ENCODE results near the gene ACAP1.

DNA sequence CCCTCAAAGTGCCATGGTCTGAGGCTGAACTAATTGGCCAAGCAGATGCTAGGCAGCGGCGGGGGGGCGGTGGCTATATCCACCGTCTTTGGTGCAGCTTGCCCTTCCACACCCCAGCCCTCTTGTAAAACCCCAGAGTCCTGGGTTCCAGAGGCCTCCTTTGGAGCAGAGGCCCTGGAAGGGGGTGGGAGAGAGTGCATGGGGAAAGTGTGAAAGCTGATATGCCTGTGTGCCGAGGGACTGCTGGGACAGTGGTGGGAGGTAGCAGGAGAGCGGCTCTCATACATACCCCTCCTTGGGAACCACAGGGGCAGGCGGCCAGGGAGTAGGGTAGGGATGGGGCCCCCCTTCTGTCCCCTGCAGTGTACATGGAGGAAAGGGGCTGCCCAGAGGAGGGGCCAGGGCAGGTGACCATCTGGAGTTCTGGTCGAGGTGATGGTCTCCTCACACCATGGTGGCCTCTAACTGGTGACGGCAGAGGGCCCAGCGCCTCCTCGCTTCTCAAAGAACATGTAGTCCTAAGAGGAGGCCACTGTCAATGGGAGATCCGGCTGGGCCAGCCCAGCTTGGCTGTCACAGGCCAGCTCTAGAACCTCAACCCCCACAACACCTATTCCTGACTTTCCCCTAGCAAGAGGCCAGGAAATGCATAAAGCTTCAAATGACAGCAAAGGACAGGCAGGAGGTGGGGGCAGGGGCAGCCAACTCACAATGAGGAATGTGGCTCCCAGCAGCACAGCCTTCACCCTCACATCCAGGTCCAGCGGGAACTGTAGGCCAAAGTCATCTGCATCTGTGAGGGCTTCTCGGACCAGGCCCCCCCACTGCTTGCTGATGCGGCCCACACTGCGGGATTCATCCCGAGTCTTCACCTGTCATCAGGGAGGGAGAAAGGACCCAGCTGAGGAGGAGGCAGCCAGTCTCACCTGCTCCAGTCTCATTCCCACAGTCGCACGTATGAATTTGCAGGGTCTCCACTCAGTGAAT is 53.9 kb downstream of the ACAP1 start:
- TF ChIP-seq CTCF (conservative IDR thresholded peaks at IDR 0.05) (no peak), EZH2 (IDR thresholded peaks at IDR 0.05; ENCODE audit: low read depth) (no peak)

Data from PC-9 (cell line).